DMS53 (cell line): ENCODE data around the gene KCNE4.
"Not testable (repeated sequence)": the region's sequence is repeated elsewhere in the genome, so short reads cannot be mapped to it uniquely, and the experiment has no call there.

ENCODE experiments used
- DNase-seq: peaks from one replicate; lab custom pipeline; 2025; lab: John Stamatoyannopoulos, UW

Gene KCNE4

DNA sequence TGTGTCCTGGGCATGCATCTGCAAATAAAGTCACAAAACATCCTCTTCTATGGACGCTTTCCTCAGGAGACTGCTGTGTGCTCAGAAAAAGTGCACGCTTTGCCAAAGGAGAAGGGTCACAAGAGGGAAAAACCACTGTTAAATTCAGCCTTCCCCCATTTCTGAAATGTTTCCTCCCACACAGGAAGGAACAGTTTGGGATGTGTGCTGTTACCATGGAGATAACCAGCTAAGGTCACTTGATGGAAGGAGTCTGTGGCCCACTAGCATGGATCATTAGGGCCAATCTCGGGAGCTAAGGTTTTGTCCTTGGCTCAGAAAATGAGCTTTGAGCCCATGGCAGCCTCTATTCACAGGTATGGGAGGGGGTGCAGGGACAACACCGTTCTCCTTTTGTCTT, 5.6 kb downstream of the KCNE4 start:
- peak; percentile 45 for DNase-seq

DNA sequence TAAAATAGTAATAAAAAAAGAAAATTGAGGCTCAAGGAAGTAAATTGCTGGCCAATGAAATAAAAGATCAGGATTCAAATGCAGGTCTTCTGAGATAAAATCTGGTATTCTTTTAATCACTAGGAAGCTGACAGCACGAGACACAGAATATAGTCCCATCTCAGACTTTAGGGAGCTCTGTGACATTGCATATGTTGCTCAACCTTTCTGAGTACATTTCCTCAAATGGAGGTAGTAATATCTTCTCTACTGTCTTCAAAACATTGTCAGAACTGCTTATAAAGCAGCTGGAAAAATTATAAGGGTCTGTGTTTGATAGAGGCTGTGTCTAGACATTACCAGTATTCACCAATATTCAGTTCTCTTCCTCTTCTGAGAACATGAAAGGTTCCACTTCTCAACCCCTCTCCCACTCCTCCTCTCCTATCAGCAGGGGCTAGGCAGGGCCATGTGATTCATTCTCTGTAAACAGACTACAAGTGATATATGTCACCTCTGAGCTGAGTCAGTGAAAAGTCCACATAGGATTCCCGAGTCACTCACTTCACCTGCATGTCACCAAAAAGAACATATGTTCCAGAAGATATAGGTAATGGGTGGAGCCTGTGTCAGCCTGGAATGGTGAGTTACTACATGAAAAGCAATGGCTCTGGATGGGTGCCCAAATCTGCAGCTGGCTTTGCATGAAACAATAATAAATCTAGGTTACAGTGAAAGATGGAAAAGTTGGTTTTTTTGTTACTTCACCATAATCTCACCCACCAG, 7.1 kb downstream of the KCNE4 start:
- peak; percentile 94 for DNase-seq

DNA sequence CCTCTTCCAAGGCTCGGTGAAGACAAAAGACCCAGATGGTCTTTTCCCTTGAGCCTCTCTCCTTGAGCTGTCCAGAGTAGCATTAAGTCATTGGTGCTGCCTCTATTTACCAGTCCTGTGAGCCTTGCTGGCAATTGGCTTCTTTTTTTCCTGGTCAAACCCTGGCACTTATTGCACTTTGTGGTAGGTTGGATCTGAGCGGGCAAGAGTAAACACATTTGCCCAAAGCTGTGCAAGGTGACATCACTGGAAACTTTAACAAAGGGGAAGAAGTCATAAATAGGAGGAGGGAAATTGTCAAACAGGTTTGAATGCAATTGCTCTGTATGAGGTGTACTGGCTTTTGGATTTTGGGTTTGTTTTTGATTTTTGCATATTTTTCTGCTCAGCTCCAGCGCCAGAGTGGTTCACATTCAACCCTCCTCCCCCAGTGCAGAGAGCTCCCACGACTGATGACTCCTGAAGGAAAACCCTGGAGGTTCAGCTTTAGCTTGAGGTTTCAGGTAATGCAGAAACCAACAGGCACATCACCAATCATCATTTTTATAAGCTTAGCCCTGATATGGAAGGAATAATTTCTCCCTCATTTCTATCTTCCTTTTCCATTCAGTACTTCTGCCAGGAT, 8.3 kb downstream of the KCNE4 start:
- peak; percentile 49 for DNase-seq

DNA sequence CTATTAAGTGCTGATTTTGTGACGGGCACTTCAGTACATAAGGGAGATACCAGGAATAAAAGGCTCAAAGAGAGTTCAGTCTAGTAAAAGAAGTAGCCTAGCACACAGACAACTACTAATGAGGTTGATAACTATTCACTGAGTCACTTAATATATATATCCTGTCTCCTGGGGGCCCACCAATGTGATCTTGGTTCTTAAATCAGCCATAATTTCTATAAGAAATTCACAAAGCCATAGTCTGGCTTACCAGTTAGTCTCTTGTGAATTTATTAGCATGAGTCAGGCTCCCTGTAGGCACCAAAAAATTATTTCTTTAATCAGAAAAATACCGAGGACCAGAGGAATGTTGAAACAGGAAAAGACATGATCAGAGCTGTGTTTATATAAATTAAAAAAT, 10.4 kb downstream of the KCNE4 start:
- no peak for DNase-seq

DNA sequence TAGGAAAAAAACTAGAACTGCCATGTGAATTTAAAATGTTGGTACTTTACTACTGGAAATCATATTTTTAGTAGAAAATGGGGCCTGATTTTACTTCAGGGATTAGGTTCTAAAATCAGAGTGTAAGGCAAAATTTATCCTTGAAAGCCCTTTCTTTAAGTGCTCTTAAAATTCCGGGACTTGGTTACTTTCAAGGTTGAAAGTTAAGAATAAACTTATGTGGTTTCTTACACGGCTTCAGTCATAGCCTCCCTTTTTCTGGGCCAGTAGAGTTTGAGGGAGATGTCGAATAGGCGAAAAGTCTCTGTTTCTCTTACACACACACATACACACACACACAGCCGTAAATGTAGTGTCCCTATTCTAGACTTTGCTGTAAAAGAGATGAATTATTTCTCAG, 13.1 kb downstream of the KCNE4 start:
- DNase-seq: no peak

DNA sequence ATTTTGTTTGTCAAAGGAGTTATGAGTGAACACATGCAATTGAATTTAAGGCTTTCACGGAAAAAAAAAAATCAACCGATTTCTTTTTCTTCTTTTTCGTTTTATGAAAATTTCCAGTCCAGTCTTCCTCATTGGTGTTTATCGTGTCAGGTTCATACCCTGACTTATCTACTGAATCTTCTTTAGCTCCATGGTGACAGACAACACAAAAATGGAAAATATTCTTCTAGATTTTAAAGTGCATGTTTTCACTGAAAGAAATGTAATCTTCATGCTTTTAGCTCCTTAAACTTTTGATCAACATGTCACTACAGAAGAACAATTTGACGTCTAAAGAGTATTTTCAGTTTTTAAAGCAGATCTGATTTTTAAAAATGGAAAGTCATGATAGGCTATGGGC, 14.7 kb downstream of the KCNE4 start:
- no peak for DNase-seq

DNA sequence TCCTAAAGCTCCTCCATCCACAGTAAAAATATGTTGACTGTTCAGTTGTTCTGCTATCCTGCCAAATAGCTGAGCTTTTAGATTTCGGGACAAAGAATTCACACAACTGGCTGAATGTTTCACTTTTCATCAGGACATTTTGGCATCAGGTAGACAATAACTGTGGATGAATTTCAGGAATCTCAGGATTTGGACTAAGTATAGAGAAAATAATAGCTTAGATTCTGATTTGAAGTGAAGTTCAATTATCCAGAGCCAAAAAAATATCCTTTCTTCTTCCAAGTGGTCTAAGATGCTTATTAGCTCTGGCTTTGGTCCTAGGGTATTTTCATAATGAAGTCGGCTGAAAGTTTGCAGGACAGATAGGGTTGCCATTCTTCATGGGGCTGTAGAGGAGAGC, 16.1 kb downstream of the KCNE4 start:
- no peak for DNase-seq

DNA sequence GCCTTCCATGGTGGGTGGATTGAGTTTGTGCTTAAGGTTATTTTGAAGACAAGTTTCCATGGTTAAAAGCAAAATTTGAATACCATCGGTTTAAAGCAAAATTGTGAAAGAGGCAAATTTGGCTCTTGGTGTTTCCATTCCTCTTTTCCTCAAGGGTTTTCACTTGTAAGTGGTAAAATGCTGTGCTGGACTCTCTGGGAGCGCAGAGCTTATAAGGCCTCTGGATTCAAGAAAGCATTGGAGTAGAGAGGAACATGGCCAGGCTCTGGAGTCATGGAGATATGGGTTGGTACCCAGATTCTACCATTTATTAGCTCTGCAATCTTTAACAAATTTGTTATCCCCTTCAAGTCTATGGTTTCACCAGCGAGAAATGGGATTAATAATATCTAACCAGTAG, 17.5 kb downstream of the KCNE4 start:
- DNase-seq: no peak

DNA sequence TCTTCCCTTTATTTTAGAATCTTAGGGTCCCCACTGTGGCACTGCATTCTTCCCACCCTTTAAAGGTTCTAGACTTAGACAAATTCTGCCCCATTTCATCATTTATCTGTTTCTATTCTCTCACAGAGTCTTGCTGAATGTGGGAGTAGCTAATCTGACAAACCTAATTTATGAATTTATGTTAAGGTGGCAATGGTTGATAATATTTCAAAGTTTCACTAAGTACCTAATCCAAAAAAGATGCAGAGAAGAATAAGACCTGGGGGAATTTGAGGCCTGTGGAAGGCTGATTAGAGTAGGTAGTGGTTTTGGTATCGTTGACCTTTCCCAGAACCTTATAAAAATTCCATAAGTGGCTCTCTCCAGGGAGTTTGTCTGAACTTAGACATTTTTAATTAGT, 18.0 kb downstream of the KCNE4 start:
- DNase-seq: no peak

DNA sequence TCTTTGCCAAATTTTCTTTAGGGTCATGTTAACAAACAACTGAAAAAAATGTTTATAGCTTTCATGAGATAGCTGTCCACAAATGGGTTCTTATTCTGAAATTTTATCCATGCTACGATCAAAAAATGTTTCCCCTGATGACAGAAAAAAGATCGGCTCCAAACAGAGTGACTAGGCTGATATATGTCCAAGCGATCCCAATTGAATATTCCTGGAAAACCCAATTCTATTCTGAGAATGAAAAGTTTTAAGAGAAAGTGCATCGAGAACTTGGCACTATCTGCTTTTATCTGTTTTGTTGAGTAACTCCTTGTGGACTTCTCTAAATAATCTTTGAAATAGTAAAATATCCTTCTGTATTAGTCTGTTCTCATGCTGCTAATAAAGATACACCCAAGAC, 19.1 kb downstream of the KCNE4 start:
- DNase-seq: no peak

DNA sequence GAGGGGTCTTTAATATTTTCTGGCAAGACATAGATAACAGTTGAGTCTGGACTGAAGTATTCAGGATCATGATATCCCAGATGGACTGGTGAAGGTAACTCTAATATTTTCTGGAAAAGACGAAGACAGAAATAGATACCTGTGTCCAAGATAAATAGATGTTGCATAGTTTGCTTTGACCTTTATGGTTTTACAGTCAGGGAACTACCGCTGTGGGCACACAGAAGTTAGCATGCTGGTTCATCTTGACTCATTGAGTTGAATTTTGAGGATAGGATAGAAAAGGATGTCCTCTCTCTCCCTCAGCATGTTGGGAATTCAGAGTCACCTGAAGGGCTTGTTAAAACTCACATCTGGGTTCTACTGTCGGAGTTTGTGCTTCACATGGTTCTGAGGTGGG, 20.8 kb downstream of the KCNE4 start:
- DNase-seq: no peak

DNA sequence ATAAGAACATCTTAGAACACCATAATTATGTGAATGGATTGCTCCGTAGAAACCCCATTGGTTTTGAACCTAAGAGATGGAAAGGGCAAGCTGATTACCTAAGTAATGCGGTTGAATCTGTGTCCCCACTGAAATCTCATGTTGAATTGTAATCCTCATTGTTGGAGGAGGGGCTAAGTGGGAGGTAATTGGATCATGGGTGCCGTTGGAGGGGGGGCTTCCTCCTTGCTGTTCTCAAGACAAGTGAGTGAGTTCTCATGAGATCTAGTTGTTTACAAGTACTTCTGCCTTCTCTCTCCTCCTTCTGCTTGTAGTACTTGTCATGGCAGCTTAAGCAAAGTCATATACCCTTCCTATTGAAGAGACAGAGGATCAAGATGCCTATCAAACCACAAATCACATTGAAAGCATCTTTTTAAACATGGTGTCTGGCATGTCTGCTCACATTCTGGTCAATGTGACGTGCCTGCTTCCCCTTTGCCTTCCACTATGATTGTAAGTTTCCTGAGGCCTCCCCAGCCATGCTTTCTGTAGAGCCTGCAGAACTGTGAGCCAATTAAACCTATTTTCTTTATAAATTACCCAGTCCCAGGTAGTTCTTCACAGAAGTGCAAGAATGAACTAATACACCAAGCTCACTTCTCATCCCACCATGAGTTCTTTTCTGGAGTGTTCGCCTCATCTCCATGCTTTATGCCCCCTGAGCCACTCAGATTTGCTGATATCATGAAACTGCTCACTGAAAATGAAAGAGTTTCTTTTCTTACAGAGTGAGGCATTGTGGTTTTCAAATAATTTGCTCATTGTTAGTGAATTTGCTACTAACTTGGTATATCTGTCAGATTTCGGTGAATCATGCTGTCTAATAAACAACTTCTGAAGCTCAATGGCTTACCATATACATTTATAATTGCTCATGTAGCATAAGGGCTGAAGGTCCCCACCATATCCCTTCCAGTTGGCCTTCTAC, 23.6 kb downstream of the KCNE4 start:
- DNase-seq: no peak

DNA sequence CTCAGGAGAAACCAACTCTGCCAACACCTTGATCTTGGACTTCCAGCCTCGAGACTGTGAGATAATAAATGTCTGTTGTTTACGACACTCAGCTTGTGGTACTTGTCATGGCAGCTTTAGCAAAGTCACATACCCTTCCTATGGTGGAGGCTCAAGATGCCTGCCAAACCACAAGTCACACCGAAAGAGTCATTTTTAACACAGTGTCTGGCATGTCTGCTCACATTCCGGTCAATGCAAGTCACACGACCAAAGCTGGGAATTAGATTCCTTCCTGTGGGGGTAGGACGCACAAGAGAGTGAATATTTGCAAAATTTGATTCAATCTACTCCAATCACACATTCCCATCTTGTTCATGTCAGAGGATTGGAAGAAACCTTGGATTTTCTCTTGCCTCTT, 24.6 kb downstream of the KCNE4 start:
- DNase-seq: no peak

DNA sequence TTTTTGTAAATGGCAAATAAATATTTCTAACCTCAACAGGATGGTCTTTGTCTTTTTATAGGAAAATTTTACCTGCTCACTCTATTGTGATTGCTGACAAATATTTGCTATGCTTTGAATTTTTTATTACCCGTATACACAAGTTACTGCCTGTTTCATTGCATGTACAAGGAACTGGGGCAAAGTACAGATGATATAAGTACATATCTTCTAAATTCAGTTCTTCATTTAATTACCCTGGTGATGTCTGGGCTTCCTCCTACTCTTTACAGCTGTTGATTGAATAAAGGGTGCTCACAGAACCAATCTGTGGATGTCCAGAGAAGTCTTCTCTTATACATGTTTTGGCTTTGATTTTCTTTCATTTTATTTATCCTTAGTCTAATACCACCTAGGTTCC, 26.5 kb downstream of the KCNE4 start:
- peak; percentile 7 for DNase-seq

DNA sequence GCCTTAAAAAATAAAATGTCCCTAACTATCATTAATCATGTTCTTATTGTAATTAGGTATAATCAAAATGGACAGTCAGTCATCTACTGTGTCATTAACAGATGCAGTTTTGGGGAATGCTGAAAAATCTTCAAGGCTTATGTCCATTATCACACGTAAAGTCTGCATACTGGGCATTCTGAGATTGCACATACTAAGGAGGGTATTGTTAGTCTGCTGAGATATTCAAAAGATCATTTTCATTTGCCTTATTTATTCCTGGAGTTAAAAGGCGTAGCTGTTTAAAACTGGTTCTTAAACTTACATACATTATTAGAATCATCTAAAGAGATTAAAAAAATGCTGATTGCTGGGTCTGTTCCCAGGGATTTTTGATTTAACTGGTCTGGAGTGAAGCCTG, 27.4 kb downstream of the KCNE4 start:
- DNase-seq: no peak

DNA sequence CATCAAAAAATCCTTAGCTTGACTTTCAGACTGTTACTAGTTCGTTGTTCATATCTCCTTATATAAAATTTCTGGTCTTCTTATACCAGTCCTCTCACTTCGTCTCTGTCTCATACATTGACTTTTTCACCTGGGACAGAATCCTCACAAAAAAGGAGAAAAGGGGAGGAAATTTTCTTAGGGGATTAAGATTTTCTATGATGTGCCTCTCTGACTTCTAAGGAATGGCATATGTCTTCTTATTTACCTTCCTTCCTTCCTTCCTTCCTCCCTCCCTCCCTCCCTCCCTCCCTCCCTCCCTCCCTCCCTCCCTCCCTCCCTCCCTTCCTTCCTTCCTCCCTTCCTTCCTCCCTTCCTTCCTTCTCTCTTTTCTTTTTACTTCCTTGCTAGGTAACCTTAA, 27.9 kb downstream of the KCNE4 start:
- DNase-seq: no peak

DNA sequence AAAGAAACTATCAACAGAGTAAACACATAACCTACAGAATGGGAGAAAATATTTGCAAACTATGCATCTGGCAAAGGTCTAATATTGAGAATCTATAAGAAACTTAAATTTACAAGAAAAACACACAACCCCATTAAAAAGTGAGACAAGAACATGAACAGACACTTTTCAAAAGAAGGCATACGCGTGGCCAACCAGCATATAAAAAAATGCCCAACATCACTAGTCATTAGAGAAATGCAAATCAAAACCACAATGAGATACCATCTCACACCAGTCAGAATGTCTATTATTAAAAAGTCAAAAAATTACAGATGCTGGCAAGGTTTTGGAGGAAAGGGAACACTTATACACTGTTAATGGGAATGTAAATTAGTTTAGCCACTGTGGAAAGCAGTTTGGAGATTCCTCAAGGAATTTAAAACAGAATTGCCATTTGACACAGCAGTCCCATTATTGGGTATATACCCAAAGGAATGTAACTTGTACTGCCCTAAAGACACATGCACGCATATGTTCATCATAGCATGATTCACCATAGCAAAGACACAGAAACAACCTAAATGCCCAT, 28.9 kb downstream of the KCNE4 start:
- DNase-seq: not testable (repeated sequence)

DNA sequence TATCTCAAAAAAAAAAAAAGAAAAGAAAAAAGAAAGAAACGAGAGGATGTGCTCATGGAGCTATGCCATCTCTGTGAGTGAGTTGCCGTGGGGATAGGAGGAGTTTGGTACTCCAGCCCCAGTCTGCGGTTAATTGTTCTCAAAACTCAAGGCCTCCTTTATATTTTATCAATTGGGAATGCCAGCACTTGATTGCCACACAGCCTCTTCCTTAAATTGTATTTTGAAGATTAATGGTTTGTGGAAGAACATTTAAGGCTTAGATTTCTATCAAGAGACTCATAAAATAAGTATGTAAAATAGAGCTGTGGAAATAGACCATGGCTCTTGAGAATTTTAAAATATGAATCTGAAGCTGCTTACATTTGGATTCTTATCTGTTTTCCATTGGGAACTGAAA, 29.8 kb downstream of the KCNE4 start:
- DNase-seq: no peak

DNA sequence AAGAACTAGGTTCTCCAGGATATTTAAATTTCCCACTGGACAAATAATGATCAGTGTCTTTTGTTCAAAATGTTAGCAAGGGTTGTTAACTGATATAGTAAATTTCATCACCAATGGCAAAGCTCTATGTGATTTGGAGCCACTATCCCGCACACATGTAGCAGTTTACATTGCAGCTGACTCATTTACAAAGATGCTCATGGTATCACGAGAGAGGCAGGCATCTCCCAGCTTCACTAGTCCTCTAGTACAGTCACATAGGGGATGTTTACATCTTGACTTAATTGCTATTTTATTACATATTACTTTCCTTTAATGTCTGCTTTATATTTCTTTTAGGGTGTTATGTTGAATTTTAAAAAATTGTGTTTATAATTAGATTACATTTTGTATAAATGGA, 30.7 kb downstream of the KCNE4 start:
- DNase-seq: no peak

DNA sequence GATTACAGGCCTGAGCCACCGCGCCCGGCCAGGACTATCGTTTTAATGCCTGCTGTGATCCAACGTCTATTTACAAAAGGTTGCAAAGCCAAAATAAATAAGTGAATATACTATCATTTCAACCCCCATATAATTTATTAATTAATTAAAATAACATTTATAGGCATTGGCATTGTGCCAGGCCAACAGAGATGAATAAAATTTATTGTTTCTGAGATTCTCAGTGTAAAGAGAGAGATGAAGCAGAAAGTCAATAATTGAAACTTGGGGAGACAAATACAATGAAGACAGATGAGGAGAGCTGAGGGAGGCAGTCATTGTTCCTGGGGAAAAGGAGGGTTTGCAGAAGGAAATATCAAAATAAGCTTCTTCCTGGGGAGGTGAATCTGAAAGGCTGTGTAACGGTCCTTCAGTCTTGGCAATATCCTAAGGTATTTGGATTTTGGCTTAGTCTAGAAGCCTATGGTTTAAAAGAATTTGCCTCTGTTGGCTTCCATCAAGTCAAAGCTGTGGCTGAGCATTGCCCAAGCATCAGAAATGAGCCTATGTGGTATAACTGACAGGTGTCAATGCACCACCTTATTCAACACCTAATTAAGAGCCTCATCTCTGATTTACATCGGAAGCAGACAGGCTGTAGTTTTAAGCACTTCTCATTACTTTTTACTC, 31.5 kb downstream of the KCNE4 start:
- no peak for DNase-seq

DNA sequence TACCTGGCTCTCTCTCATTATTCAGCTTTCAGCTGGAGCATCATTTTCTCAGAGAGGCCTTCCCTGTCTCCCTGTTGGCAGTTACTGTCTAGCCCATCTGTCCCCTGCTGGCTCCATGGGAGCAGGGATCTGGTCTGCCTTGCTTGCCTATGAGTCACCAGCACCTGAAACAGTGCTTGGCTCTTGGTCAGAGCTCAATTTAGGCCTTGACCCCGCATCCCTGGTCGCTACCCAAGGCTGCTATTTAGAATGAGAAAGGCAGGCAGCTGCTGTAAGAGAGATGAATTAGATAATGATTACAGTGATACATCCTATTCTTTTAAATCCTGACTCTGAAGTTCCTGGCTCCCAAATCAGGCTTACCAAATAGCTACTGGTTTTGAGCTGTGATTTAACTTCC, 32.9 kb downstream of the KCNE4 start:
- DNase-seq: peak; percentile 13
